ENCODE data around the gene ABHD1.

DNA sequence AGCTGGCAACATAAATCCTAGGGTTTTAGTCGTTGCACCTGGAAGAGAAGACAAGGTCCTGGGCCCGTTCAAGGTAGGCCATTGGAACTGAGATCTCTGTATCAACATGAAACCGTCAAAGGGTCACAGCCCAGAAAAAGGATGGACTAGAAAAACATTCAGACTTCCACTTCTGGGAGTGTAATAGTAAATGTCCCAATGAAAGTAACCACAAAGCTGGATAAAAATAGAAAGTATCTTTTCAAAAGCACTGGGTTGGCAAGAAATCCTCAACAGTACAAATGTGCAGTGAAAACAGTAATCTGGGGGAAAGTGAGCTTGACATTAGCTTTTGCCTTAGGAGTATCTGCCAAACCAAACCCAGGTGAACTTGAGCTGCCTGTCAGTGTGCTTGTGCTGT, 17.6 kb upstream of the ABHD1 start:
- TF ChIP-seq, protein P1, sequence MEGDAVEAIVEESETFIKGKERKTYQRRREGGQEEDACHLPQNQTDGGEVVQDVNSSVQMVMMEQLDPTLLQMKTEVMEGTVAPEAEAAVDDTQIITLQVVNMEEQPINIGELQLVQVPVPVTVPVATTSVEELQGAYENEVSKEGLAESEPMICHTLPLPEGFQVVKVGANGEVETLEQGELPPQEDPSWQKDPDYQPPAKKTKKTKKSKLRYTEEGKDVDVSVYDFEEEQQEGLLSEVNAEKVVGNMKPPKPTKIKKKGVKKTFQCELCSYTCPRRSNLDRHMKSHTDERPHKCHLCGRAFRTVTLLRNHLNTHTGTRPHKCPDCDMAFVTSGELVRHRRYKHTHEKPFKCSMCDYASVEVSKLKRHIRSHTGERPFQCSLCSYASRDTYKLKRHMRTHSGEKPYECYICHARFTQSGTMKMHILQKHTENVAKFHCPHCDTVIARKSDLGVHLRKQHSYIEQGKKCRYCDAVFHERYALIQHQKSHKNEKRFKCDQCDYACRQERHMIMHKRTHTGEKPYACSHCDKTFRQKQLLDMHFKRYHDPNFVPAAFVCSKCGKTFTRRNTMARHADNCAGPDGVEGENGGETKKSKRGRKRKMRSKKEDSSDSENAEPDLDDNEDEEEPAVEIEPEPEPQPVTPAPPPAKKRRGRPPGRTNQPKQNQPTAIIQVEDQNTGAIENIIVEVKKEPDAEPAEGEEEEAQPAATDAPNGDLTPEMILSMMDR (IDR thresholded peaks at IDR 0.05 in 4 of 5, conservative IDR thresholded peaks at IDR 0.05 in 1 of 5): no peak
- no peak for TF ChIP-seq POLR2A (IDR thresholded peaks at IDR 0.05)
